MCF 10A (cell line): Measurements from ENCODE around the gene C1orf50. TPM values are rescaled to one million over a fixed set of nuclear protein-coding genes. Genes with fewer than 3 reads are reported as not detected.

Experiments
- BruUV-seq: library from RNA; stranded (reverse); fragments of 400-500 nt; replicated peaks from 2 replicates; lab custom pipeline; 2021; lab: Mats Ljungman, UMichigan
- CTCF ChIA-PET: fragments of 300-600 bp; sonication (Branson Sonifier 250); formaldehyde crosslinking; extraction: SDS; loops from one replicate; lab custom pipeline; 2021; ENCODE audit warnings: antibody characterized with exemption, inconsistent platforms; lab: Yijun Ruan, JAX
- POLR2A ChIA-PET: fragments of 300-600, 350-650 bp; sonication (Branson Sonifier 250); formaldehyde crosslinking; extraction: SDS; loops from one replicate; lab custom pipeline; 2020; ENCODE audit warnings: antibody characterized with exemption, inconsistent platforms; lab: Yijun Ruan, JAX
- DNase-seq: peaks from one replicate; pipeline ENCODE4 v3.0.0-alpha.2; 2018; ENCODE audit not compliant: unreplicated experiment
- H3K27ac Mint-ChIP-seq: one replicate; pipeline ENCODE4 v1.8.0; 2022; ENCODE audit warnings: mild to moderate bottlenecking, low read depth, mixed read lengths; ENCODE audit not compliant: unreplicated experiment
- H3K27me3 Mint-ChIP-seq: one replicate; pipeline ENCODE4 v1.8.0; 2022; ENCODE audit warnings: mixed read lengths; ENCODE audit not compliant: insufficient read depth, unreplicated experiment
- H3K36me3 Mint-ChIP-seq: one replicate; pipeline ENCODE4 v1.8.0; 2022; ENCODE audit warnings: mild to moderate bottlenecking, moderate library complexity, mixed read lengths; ENCODE audit not compliant: insufficient read depth, unreplicated experiment
- H3K4me1 Mint-ChIP-seq: one replicate; pipeline ENCODE4 v1.8.0; 2022; ENCODE audit warnings: mixed read lengths; ENCODE audit not compliant: insufficient read depth, unreplicated experiment
- H3K4me3 Mint-ChIP-seq: one replicate; pipeline ENCODE4 v1.8.0; 2022; ENCODE audit warnings: mild to moderate bottlenecking, moderate library complexity, mixed read lengths; ENCODE audit not compliant: unreplicated experiment
- H3K9me3 Mint-ChIP-seq: one replicate; pipeline ENCODE4 v1.8.0; 2022; ENCODE audit warnings: mixed read lengths; ENCODE audit not compliant: unreplicated experiment
- CTCF ChIP-seq: fragments of 200-600 bp; IDR thresholded peaks from one replicate; pipeline ENCODE4 v1.8.0; 2022; ENCODE audit warnings: antibody characterized with exemption, mild to moderate bottlenecking; ENCODE audit not compliant: unreplicated experiment
- intact Hi-C: fragments of 100-400 bp; cut with micrococcal nuclease; formaldehyde crosslinking; loops from 2 replicates; pipeline ENCODE4 v1.14.1; 2022
- total RNA-seq: library from RNA; stranded (reverse); gene quantifications from 2 replicates; pipeline ENCODE4 v1.2.3, GENCODE V29; 2022

Gene C1orf50
- total RNA-seq, 1 experiment from 2014 or later, result 11.7 TPM

GRCh38 chr1:42783092-42783491 is 16.0 kb downstream of the C1orf50 start:
- H3K36me3 Mint-ChIP-seq, result peaks cover 43% of the 10 kb centered on the region
- peaks cover 10% of the 10 kb centered on the region for H3K4me1 Mint-ChIP-seq
- intact Hi-C loops, result no loop called here
- ChIA-PET POLR2A (interaction anchor here (0.7 to 2.6 kb wide), 6 partner anchors 9 to 58 kb away, joined by 3 to 9 read pairs (median 4); no protein-coding TSS in a partner anchor), CTCF (interaction anchor here (0.6 to 0.8 kb wide), 3 partner anchors 16 to 972 kb away, joined by 3 to 4 read pairs (median 3); partner anchors contain the start of genes C1orf50 and P3H1)
- no TSS peak for BruUV-seq
- DNase-seq, result no peak
- H3K4me3 Mint-ChIP-seq, result no peak overlapping the region
- TF ChIP-seq CTCF, result no peak
- no peaks in the 10 kb centered on the region for H3K27me3 Mint-ChIP-seq
- H3K9me3 Mint-ChIP-seq, result no peaks in the 10 kb centered on the region
- no peak overlapping the region for H3K27ac Mint-ChIP-seq

GRCh38 chr1:42784547-42784945 is 17.5 kb downstream of the C1orf50 start:
- TF ChIP-seq CTCF, result no peak
- Mint-ChIP-seq H3K27me3 (no peaks in the 10 kb centered on the region), H3K36me3 (peaks cover 31% of the 10 kb centered on the region), H3K9me3 (no peaks in the 10 kb centered on the region), H3K4me3 (no peak overlapping the region), H3K4me1 (peaks cover 10% of the 10 kb centered on the region), H3K27ac (no peak overlapping the region)
- BruUV-seq, result no TSS peak
- ChIA-PET POLR2A (interaction anchor here (1.9 kb wide), 1 partner anchor 10 kb away, joined by 9 read pairs; no protein-coding TSS in a partner anchor), CTCF (interaction anchor here (0.8 kb wide), 1 partner anchor 289 kb away, joined by 3 read pairs; no protein-coding TSS in a partner anchor)
- DNase-seq, result no peak
- intact Hi-C loops, result no loop called here

GRCh38 chr1:42784946-42785693 is 18.1 kb downstream of the C1orf50 start, which contains the start of gene TMEM269:
TMEM269 (plus strand) TSS chr1:42784991; CDS start chr1:42789894, 4,903 bp downstream.
- TF ChIP-seq CTCF, result no peak
- no peak for DNase-seq
- peaks cover 26% of the 10 kb centered on the region for H3K36me3 Mint-ChIP-seq
- H3K27ac Mint-ChIP-seq, result no peak within 1 kb of the TSS
- intact Hi-C loops, result no loop called here
- ChIA-PET CTCF (interaction anchor here (0.8 kb wide), 1 partner anchor 288 kb away, joined by 3 read pairs; no protein-coding TSS in a partner anchor), POLR2A (interaction anchor here (1.9 kb wide), 1 partner anchor 11 kb away, joined by 9 read pairs; no protein-coding TSS in a partner anchor)
- no peaks in the 10 kb centered on the region for H3K9me3 Mint-ChIP-seq
- no TSS peak for BruUV-seq
- peaks cover 10% of the 10 kb centered on the region for H3K4me1 Mint-ChIP-seq
- H3K4me3 Mint-ChIP-seq, result no peak within 1 kb of the TSS
- no peaks in the 10 kb centered on the region for H3K27me3 Mint-ChIP-seq

GRCh38 chr1:42786097-42786496 is 19.0 kb downstream of the C1orf50 start:
- Mint-ChIP-seq H3K27me3 (no peaks in the 10 kb centered on the region), H3K4me3 (no peak overlapping the region), H3K4me1 (peaks cover 10% of the 10 kb centered on the region), H3K27ac (no peak overlapping the region), H3K9me3 (no peaks in the 10 kb centered on the region), H3K36me3 (peaks cover 16% of the 10 kb centered on the region)
- ChIA-PET POLR2A (no interaction called here), CTCF (no interaction called here)
- no peak for TF ChIP-seq CTCF
- no TSS peak for BruUV-seq
- intact Hi-C loops, result no loop called here
- no peak for DNase-seq
